Superior temporal gyrus (tissue), 1 donor: ENCODE measurements around the gene CTXND2.
"Not testable (repeated sequence)": the region's sequence is repeated elsewhere in the genome, so short reads cannot be mapped to it uniquely, and the experiment has no call there.

Source experiments
- DNase-seq: peaks from one replicate; pipeline ENCODE4 v3.0.0-alpha.2; 2016; ENCODE audit errors: extremely low spot score

The CTXND2 gene

GRCh38 chr1:150887018-150887417 lies at the start of gene CTXND2:
CTXND2 (plus strand) TSS chr1:150887136; CDS start chr1:150912315, 25,179 bp downstream.
- no peak for DNase-seq

- not testable (repeated sequence) for DNase-seq
Measured at GRCh38 chr1:150840850-150841249, 46.1 kb upstream of the CTXND2 start.

GRCh38 chr1:150841626-150842025 lies 45.3 kb upstream of the CTXND2 start:
- no peak for DNase-seq

- no peak for DNase-seq
Measured at GRCh38 chr1:150842343-150842742, 44.6 kb upstream of the CTXND2 start.

GRCh38 chr1:150842964-150843363 lies 44.0 kb upstream of the CTXND2 start:
- no peak for DNase-seq

GRCh38 chr1:150843474-150843873 lies 43.5 kb upstream of the CTXND2 start:
- DNase-seq = no peak

GRCh38 chr1:150846473-150847146 lies 40.3 kb upstream of the CTXND2 start:
- no peak for DNase-seq

GRCh38 chr1:150850801-150851362 lies 36.1 kb upstream of the CTXND2 start:
- DNase-seq = not testable (repeated sequence)

GRCh38 chr1:150852734-150853133 lies 34.2 kb upstream of the CTXND2 start:
- not testable (repeated sequence) for DNase-seq

- DNase-seq = no peak
Measured at GRCh38 chr1:150863724-150864123, 23.2 kb upstream of the CTXND2 start.

- DNase-seq = not testable (repeated sequence)
Measured at GRCh38 chr1:150864200-150864599, 22.7 kb upstream of the CTXND2 start.

GRCh38 chr1:150869683-150870082 lies 17.3 kb upstream of the CTXND2 start:
- no peak for DNase-seq

GRCh38 chr1:150872572-150872971 lies 14.4 kb upstream of the CTXND2 start:
- DNase-seq = no peak

- no peak for DNase-seq
Measured at GRCh38 chr1:150873521-150873920, 13.4 kb upstream of the CTXND2 start.

GRCh38 chr1:150874455-150875196 lies 12.3 kb upstream of the CTXND2 start:
- DNase-seq = peak; percentile 33

- DNase-seq = peak; percentile 60
Measured at GRCh38 chr1:150875197-150876118, 11.5 kb upstream of the CTXND2 start.

GRCh38 chr1:150876119-150876454 lies 10.8 kb upstream of the CTXND2 start:
- DNase-seq = peak; percentile 62

GRCh38 chr1:150878931-150879330 lies 8.0 kb upstream of the CTXND2 start:
- not testable (repeated sequence) for DNase-seq

GRCh38 chr1:150881331-150882070 lies 5.4 kb upstream of the CTXND2 start:
- no peak for DNase-seq

GRCh38 chr1:150883121-150883520 lies 3.8 kb upstream of the CTXND2 start:
- DNase-seq = not testable (repeated sequence)

GRCh38 chr1:150888727-150889126 lies 1.8 kb downstream of the CTXND2 start:
- DNase-seq = no peak
